Stimulated activated CD4-positive, alpha-beta T cell treated with anti-CD3 and anti-CD28 coated beads, Interleukin-15, amount 100 ng/mL, for 24 hours (primary cell): Measurements from ENCODE around the gene GSC.
"Not testable (repeated sequence)": the region's sequence is repeated elsewhere in the genome, so short reads cannot be mapped to it uniquely, and the experiment has no call there.

Source experiments
- DNase-seq: peaks from one replicate; pipeline ENCODE4 v3.0.0-alpha.2; 2020

The GSC gene

GRCh38 chr14:94771158-94771905 lies 1.4 kb upstream of the GSC start:
- DNase-seq = no peak

GRCh38 chr14:94770815-94771157 lies 873 bp upstream of the GSC start:
- DNase-seq = no peak

GRCh38 chr14:94770251-94770749 lies 387 bp upstream of the GSC start:
- no peak for DNase-seq

GRCh38 chr14:94768521-94769390 lies 1.2 kb downstream of the GSC start:
- peak; percentile 50 for DNase-seq

GRCh38 chr14:94768141-94768520 lies 1.8 kb downstream of the GSC start:
- no peak for DNase-seq

- DNase-seq = no peak
Measured at GRCh38 chr14:94767321-94767878, 2.5 kb downstream of the GSC start.

GRCh38 chr14:94764573-94764972 lies 5.3 kb downstream of the GSC start:
- DNase-seq = no peak

- DNase-seq = no peak
Measured at GRCh38 chr14:94762431-94762830, 7.5 kb downstream of the GSC start.

- no peak for DNase-seq
Measured at GRCh38 chr14:94761997-94762377, 7.9 kb downstream of the GSC start.

- no peak for DNase-seq
Measured at GRCh38 chr14:94761348-94761996, 8.4 kb downstream of the GSC start.

GRCh38 chr14:94756310-94756882 lies 13.5 kb downstream of the GSC start:
- no peak for DNase-seq

- DNase-seq = no peak
Measured at GRCh38 chr14:94754391-94754942, 15.4 kb downstream of the GSC start.

GRCh38 chr14:94752591-94753436 lies 17.1 kb downstream of the GSC start:
- DNase-seq = no peak

- DNase-seq = no peak
Measured at GRCh38 chr14:94751956-94752355, 18.0 kb downstream of the GSC start.

- DNase-seq = no peak
Measured at GRCh38 chr14:94751321-94751720, 18.6 kb downstream of the GSC start.

GRCh38 chr14:94750371-94750770 lies 19.5 kb downstream of the GSC start:
- DNase-seq = no peak

GRCh38 chr14:94748667-94749347 lies 21.1 kb downstream of the GSC start:
- peak; percentile 38 for DNase-seq

GRCh38 chr14:94747739-94748138 lies 22.2 kb downstream of the GSC start:
- DNase-seq = no peak

GRCh38 chr14:94747153-94747552 lies 22.8 kb downstream of the GSC start:
- not testable (repeated sequence) for DNase-seq

- DNase-seq = no peak
Measured at GRCh38 chr14:94746131-94746530, 23.8 kb downstream of the GSC start.

- DNase-seq = no peak
Measured at GRCh38 chr14:94738751-94739150, 31.2 kb downstream of the GSC start.
